Activated CD8-positive, alpha-beta memory T cell treated with anti-CD3 and anti-CD28 coated beads, Interleukin-2, amount 50 U/mL, for 1 hour (primary cell): ENCODE measurements around the gene EME1.
A peak's percentile ranks its signal among the peaks of the same experiment; 100 is the strongest.
"Not testable (repeated sequence)": the region's sequence is repeated elsewhere in the genome, so short reads cannot be mapped to it uniquely, and the experiment has no call there.

Experiments used
- DNase-seq: peaks from one replicate; pipeline ENCODE4 v3.0.0-alpha.2; 2020; ENCODE audit errors: extremely low read depth

The EME1 gene, protein sequence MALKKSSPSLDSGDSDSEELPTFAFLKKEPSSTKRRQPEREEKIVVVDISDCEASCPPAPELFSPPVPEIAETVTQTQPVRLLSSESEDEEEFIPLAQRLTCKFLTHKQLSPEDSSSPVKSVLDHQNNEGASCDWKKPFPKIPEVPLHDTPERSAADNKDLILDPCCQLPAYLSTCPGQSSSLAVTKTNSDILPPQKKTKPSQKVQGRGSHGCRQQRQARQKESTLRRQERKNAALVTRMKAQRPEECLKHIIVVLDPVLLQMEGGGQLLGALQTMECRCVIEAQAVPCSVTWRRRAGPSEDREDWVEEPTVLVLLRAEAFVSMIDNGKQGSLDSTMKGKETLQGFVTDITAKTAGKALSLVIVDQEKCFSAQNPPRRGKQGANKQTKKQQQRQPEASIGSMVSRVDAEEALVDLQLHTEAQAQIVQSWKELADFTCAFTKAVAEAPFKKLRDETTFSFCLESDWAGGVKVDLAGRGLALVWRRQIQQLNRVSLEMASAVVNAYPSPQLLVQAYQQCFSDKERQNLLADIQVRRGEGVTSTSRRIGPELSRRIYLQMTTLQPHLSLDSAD

GRCh38 chr17:50372758-50373556 lies at the start of gene EME1, which contains the start of gene MRPL27:
Gene EME1, plus strand, starts transcription at chr17:50373229. Its CDS starts 1,980 bp downstream, at chr17:50375209.
Gene MRPL27, minus strand, starts transcription at chr17:50373184. Its CDS starts 14 bp downstream, at chr17:50373170.
- peak; percentile 66 for DNase-seq

DNA sequence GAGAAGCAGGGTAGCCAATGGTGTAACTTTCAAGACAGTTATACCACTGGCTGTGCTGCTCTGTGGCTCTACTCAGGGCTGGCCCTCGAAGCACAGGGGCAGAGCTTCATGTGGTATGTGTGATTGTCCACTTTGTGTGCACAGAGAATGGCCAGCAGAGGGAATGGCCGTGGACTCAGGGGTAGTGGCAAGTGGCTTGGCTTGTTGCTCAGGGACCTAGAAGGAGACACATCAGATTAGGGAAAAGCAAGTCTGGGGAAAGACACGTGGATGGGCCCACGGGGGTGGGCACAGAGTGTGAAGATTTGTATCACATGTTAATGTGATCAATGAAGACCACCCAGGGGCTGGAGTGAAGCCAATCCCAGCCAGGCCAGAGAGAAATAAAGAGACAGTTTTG lies 47.1 kb upstream of the EME1 start:
- no peak for DNase-seq

DNA sequence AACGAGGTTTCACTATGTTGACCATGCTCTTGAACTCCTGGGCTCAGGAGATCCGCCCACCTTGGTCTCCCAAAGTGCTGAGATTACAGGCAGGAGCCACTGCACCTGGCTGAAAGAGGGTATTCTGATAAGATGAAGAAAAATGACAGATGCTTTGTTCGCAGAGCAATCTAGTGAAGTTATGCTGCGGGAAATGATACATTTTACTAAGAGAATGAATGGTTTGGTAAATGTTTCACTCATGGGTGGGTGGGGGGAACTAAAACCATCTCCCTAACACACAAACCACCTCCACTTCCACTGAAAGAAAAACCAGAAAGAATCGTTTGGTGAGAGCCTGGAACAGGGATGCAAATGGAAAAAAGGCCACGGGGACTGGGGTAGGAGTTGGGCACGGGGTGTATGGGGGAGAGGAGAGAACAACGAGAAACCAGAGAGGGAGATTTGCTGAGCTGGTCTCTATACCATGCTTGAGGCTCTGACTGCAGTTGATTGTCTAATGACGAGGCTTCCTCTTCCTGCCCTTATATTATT lies 46.1 kb upstream of the EME1 start:
- DNase-seq = no peak

- no peak for DNase-seq
Observed at GRCh38 chr17:50328363-50329325, 44.4 kb upstream of the EME1 start.

- no peak for DNase-seq
Observed at GRCh38 chr17:50329716-50330115, 43.3 kb upstream of the EME1 start.

DNA sequence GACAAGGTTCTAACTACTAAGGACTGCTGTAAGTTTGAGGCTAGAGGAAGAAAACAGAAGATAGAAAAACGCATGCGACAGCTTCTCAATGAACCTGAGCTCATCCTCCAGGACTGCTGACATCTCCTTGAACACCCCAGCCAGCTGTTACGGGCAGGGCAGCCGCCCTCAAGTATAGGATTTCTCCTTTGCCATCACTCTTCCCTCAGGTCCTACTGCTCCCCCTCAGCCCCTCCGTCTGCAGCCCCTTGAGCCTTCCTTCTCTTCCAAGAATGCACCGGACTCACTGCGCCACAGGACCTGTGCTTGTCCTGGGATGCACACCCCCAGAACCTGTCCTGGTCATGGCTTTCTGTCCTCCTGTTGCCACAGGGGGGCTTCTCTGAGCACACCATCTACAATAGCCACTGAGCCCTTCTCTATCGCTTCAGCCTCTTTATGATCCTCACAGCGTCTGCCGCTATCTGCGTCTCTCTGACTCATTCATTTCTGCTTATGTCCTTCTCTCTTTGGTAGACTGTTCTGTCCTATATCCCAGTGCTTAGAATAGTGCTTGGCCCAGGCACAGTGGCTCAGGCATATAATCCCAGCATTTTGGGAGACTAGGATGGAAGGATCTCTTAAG lies 42.8 kb upstream of the EME1 start:
- no peak for DNase-seq

DNA sequence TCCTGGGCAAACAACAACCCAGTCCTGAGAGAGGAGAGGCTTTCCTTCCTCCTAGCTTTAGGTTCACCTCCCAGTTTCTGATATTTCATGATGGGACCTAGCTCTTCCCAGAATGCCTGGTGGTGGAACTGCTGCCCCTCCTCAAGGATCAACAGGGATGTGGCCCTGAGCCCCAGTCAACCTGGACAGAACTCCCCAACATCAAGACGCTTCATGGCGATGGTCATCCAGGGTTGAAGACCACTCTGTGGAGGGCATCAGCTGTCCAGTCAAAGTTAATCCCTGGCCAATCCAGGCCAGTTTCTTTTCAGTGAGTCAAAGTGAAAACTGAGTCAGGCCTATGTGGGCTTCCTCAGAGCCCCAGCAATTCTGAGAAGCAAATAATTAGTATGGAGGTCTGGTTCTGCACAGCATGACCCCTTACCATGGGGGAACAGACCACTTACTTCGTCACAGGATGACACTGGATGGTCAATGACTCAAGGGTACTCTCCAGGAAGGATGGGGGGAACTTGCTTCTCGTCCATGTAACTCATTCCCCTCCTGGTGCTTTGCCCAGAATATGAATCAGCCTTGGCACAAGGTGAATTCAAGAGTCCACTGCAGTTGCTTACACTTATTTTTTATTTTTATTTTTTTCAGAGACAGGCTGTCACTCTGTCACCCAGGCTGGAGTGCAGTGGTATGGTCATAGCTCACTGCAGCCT lies 41.8 kb upstream of the EME1 start:
- no peak for DNase-seq

DNA sequence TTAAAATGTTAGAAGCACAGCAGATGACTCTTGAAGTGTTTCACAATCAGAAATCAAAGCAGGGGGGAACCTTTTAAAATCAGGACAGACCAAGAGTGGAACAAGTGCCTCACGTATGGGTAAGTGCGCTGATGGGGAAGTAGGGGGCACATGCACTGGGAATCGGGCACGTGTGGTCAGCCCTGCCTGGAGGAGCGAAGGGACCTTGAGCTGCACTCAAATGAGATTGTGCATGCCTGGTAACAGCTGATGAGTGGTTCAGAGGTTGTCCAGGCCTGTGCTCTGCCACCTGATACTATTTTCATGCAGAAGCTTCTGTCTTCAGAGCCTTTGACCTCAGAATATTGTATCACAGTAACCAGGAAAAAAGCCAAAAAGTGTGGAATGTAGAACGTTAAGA lies 40.8 kb upstream of the EME1 start:
- DNase-seq = no peak

- not testable (repeated sequence) for DNase-seq
Observed at GRCh38 chr17:50333291-50334057, 39.6 kb upstream of the EME1 start.

DNA sequence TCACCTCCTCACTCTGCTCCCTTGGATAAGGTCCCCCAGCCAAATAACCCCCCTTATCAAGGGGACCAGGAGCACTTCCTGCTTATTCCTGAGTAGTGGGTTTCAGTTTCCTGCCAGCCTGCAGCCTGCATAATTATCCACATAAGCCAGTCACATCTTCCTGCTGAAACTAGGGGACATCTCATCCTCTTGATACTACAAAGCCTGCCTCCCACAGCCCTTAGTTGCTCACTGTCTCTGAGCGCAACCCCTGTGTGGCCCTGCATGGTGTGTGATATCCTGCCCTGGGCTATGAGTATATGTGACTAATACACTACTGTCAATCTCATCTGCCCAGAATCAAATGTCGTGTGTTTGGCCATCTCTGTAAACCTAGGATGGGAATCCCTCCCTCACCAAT lies 35.1 kb upstream of the EME1 start:
- no peak for DNase-seq

GRCh38 chr17:50338645-50339044 lies 34.4 kb upstream of the EME1 start:
- DNase-seq = no peak

GRCh38 chr17:50339381-50339780 lies 33.6 kb upstream of the EME1 start:
- no peak for DNase-seq

DNA sequence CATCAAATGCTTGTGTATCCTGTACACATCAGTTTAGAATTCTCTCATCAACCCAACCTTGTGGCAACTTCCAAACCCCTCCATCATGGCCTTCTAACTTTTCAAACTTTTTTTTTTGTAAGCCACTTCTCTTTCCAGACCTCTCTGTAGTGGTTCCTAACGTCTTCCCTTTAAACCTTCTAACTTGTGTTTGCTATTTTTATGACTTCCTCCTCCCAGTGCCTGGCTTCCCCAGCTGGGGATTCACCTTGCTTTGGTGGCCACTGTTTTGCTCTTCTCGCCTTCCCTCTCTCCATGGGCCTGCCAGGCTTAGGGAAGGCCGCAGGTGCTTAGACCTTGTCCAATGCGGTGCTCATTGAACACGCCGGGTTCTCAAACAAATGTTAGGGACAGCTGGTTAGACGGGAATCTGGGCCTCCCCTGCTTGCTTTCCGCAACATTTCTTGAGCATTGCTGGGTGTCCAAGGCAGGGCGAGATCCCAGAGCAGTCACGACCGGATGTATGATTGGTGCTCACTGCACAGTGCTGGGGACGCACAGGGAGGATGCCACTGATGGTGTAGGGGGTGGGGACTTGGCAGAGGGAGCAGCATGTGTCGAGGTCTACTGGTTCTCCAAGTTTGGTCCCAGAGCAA lies 28.2 kb upstream of the EME1 start:
- DNase-seq = no peak

DNA sequence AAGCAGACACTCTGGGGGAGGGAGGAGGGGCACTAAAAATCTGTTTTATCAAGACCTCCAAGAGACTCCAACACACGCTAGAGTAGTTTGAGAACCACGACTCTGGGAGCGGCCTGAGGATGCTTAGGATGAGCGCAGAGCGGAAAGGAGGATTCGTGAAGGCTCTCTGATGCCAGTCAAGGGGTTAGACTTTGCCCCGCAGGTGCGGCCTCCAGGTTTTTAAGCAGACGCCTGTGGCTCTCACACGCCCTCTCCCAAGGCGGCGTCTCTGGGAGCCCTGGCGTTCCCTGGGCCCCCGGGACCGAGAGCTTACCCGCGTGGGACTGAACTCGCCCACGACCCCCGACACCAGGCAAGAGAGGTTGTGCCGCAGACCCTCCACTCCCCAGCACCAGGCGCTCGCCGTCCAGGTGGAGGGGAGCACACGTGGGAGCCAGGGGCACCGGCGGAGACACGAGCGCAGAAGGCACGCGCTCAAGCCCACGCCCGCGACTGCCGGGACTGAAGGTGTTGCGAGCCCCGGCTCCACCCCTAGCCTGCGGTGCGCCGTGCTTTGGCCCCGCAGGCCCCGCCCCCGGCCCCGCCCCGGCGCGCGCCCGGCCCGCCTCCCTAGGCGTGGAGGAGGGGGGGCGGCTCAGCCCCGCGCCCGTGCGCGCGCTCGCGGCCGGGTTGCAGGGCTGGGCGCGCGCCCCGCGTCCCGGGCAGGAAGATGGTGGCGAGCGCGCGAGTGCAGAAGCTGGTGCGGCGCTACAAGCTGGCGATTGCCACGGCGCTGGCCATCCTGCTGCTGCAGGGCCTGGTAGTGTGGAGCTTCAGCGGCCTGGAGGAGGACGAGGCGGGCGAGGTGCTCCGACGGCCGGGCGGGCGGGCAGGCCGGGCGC lies 27.4 kb upstream of the EME1 start, which contains the start of gene XYLT2:
XYLT2 (plus strand) TSS at position 695 of the 881 bp plus-strand sequence; CDS start at position 710, 15 bp downstream.
- DNase-seq = peak; percentile 54

DNA sequence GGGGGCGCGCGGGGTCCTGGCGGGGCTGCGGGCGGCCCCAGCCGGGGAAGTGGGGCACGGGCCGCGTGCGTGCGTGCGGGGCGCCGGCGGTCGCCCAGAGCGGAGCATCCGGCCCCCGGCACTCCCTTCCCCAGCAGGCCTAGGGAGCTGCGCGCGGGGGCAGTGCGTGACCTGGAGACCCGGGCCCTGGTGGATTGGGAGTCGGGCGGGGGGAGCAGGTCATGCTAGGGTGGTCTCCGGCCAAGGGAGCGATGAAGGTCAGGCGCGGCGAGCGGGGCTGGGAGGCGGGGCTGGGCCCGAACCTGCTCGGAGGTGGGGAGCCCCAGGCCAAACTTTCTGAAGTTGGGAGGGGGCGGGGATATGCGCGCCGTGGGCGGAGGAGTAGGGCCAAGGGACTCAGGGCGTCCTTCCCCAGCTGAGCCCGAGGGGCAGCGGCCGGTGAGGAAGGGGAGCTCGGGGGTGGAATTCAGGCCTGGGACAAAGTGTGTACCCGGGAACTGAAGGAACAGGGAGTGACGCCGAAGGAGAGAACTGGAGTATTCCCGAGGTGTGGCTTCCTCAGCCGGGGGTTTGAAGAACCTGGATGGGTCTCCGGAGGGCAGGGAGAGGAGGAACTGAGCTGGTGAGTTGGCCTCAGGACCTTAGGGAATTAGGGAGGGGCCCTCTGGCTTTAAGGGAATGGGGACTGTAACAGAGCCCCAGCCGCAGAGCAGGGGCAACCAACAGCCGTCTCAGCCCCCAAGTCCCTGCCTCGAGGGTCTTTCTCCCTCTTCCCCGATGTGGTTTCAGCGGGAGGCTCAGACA lies 26.5 kb upstream of the EME1 start:
- no peak for DNase-seq

- DNase-seq = no peak
Observed at GRCh38 chr17:50347117-50347893, 25.7 kb upstream of the EME1 start.
